ENCODE measurements around the gene EVA1A.

The EVA1A gene

DNA sequence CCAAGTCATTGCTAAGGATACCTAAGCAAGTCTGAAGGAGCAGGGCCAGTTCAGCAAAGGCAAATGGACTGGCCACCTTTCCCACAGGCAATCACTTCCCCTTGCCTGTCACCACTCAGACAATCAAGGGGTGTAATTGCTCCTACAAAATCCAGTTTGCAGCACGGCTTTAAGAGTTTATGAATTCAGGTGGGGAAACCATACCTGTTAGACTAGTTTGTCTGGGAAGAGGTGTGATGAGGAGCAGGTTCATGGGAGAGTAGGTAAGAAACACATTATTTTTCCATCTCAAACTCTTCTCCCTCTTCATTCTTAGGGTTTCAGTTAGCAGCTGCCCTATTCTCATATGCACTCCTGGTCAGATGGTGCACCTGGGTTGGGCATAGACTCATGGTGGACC lies 102.5 kb downstream of the EVA1A start:
- H4K20me1 ChIP-seq (ENCODE audit: insufficient read depth, low read length): no peaks in the 10 kb centered on the region
- H3K4me2 ChIP-seq (ENCODE audit: insufficient read depth, low read length): no peak overlapping the region
- H3K36me3 ChIP-seq (ENCODE audit: insufficient read depth, low read length): no peaks in the 10 kb centered on the region
- no peaks in the 10 kb centered on the region for H3K4me1 ChIP-seq (ENCODE audit: insufficient read depth, low read length)
- no peak overlapping the region for H3K4me3 ChIP-seq (ENCODE audit: low read depth in 1 of 2, low read length in 2 of 2)
- no peaks in the 10 kb centered on the region for H3K79me2 ChIP-seq (ENCODE audit: insufficient read depth, low read length)
- H3K27me3 ChIP-seq (ENCODE audit: insufficient read depth, low read length, poor library complexity): no peaks in the 10 kb centered on the region
- DNase-seq: no peak
- TF ChIP-seq EZH2 (IDR thresholded peaks at IDR 0.05; ENCODE audit: borderline replicate concordance, low read depth, low read length, severe bottlenecking): no peak
- TF ChIP-seq, protein P1, sequence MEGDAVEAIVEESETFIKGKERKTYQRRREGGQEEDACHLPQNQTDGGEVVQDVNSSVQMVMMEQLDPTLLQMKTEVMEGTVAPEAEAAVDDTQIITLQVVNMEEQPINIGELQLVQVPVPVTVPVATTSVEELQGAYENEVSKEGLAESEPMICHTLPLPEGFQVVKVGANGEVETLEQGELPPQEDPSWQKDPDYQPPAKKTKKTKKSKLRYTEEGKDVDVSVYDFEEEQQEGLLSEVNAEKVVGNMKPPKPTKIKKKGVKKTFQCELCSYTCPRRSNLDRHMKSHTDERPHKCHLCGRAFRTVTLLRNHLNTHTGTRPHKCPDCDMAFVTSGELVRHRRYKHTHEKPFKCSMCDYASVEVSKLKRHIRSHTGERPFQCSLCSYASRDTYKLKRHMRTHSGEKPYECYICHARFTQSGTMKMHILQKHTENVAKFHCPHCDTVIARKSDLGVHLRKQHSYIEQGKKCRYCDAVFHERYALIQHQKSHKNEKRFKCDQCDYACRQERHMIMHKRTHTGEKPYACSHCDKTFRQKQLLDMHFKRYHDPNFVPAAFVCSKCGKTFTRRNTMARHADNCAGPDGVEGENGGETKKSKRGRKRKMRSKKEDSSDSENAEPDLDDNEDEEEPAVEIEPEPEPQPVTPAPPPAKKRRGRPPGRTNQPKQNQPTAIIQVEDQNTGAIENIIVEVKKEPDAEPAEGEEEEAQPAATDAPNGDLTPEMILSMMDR (IDR thresholded peaks at IDR 0.05; ENCODE audit: borderline replicate concordance, extremely low read depth, low read length, poor library complexity, severe bottlenecking): no peak
- no peak overlapping the region for H2AFZ ChIP-seq (ENCODE audit: low read depth, low read length)
- ATAC-seq (ENCODE audit: insufficient read depth, low read depth): no peak
- no peaks in the 10 kb centered on the region for H3K9me3 ChIP-seq (ENCODE audit: insufficient read depth, low read length, severe bottlenecking)
- no peak overlapping the region for H3K9ac ChIP-seq (ENCODE audit: low read depth, low read length)
- no peak overlapping the region for H3K27ac ChIP-seq (ENCODE audit: low read length)

DNA sequence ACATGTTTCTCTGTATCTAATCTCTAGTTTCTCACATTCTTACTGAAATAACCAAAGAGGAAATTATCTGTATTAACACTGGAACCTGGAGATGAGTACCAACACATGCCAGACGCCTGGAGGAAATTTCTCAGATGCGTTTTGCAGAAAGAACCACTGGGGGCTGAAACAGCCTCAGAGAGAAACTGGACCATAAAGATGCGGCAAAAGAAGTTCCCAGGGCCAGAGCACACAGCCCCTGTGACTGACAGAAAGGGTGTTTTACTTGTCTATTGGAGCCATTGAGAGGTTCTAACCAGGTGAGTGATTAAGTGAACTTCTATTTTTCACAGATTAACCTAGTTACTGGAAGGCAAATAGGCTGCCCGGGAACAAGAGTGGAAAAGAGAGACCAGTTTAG lies 103.9 kb downstream of the EVA1A start:
- Histone ChIP-seq H3K36me3 (ENCODE audit: insufficient read depth, low read length) (no peaks in the 10 kb centered on the region), H2AFZ (ENCODE audit: low read depth, low read length) (no peak overlapping the region), H3K4me3 (ENCODE audit: low read depth in 1 of 2, low read length in 2 of 2) (no peak overlapping the region), H3K9me3 (ENCODE audit: insufficient read depth, low read length, severe bottlenecking) (no peaks in the 10 kb centered on the region), H3K4me2 (ENCODE audit: insufficient read depth, low read length) (no peak overlapping the region), H3K27ac (ENCODE audit: low read length) (no peak overlapping the region), H3K4me1 (ENCODE audit: insufficient read depth, low read length) (no peaks in the 10 kb centered on the region), H4K20me1 (ENCODE audit: insufficient read depth, low read length) (no peaks in the 10 kb centered on the region), H3K9ac (ENCODE audit: low read depth, low read length) (no peak overlapping the region), H3K79me2 (ENCODE audit: insufficient read depth, low read length) (no peaks in the 10 kb centered on the region), H3K27me3 (ENCODE audit: insufficient read depth, low read length, poor library complexity) (no peaks in the 10 kb centered on the region)
- no peak for DNase-seq
- no peak for ATAC-seq (ENCODE audit: insufficient read depth, low read depth)
- TF ChIP-seq EZH2 (IDR thresholded peaks at IDR 0.05; ENCODE audit: borderline replicate concordance, low read depth, low read length, severe bottlenecking): no peak
- TF ChIP-seq, protein P1 (IDR thresholded peaks at IDR 0.05; ENCODE audit: borderline replicate concordance, extremely low read depth, low read length, poor library complexity, severe bottlenecking): no peak

DNA sequence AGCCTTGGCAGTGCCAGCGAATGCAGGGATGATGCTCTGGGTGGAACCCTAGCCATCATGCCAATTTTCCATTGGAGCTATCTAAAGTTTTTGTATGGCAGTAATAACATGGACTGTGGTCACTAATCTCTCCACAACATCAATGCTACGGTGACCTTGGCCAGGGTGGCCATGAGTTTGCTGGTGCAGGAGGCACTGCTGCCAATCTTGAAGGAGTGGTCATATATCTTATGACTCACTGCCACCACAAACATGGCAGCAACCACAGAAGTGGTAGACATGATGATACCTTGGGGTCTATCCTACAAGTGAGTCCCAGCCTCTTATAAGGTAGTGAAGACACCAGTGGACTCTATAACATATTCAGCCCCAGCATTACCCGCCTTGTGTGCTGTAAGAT lies 104.6 kb downstream of the EVA1A start:
- Histone ChIP-seq H3K4me3 (ENCODE audit: low read depth in 1 of 2, low read length in 2 of 2) (no peak overlapping the region), H2AFZ (ENCODE audit: low read depth, low read length) (no peak overlapping the region), H3K27ac (ENCODE audit: low read length) (no peak overlapping the region), H4K20me1 (ENCODE audit: insufficient read depth, low read length) (no peaks in the 10 kb centered on the region), H3K9ac (ENCODE audit: low read depth, low read length) (no peak overlapping the region), H3K79me2 (ENCODE audit: insufficient read depth, low read length) (no peaks in the 10 kb centered on the region), H3K9me3 (ENCODE audit: insufficient read depth, low read length, severe bottlenecking) (no peaks in the 10 kb centered on the region), H3K36me3 (ENCODE audit: insufficient read depth, low read length) (no peaks in the 10 kb centered on the region), H3K4me2 (ENCODE audit: insufficient read depth, low read length) (no peak overlapping the region), H3K27me3 (ENCODE audit: insufficient read depth, low read length, poor library complexity) (no peaks in the 10 kb centered on the region), H3K4me1 (ENCODE audit: insufficient read depth, low read length) (no peaks in the 10 kb centered on the region)
- TF ChIP-seq, protein P1 (IDR thresholded peaks at IDR 0.05; ENCODE audit: borderline replicate concordance, extremely low read depth, low read length, poor library complexity, severe bottlenecking): no peak
- ATAC-seq (ENCODE audit: insufficient read depth, low read depth) (no peak), DNase-seq (no peak)

DNA sequence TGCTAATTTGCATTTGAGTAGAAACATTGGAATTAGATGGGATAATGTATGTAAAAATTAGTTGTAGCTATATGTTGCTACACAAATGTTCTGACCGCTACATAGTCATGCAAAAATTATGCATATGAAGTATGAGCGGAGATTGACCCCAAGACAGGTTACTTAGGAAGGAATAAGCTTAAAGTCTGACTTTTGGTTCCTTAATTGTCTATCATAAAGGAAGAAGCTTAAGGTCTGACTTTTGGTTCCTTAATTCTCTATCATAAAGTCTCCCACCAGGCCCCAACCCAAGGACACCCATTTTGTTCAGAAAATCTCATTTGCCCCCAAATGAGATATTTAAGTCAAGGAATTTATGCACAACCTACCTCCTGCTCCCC lies 106.5 kb downstream of the EVA1A start:
- Histone ChIP-seq H3K4me2 (ENCODE audit: insufficient read depth, low read length) (no peak overlapping the region), H3K4me3 (ENCODE audit: low read depth in 1 of 2, low read length in 2 of 2) (no peak overlapping the region), H3K9me3 (ENCODE audit: insufficient read depth, low read length, severe bottlenecking) (peaks cover 3% of the 10 kb centered on the region), H3K79me2 (ENCODE audit: insufficient read depth, low read length) (no peaks in the 10 kb centered on the region), H3K9ac (ENCODE audit: low read depth, low read length) (no peak overlapping the region), H3K4me1 (ENCODE audit: insufficient read depth, low read length) (no peaks in the 10 kb centered on the region), H3K27me3 (ENCODE audit: insufficient read depth, low read length, poor library complexity) (no peaks in the 10 kb centered on the region), H4K20me1 (ENCODE audit: insufficient read depth, low read length) (no peaks in the 10 kb centered on the region), H3K36me3 (ENCODE audit: insufficient read depth, low read length) (no peaks in the 10 kb centered on the region), H3K27ac (ENCODE audit: low read length) (no peak overlapping the region), H2AFZ (ENCODE audit: low read depth, low read length) (no peak overlapping the region)
- TF ChIP-seq EZH2 (IDR thresholded peaks at IDR 0.05; ENCODE audit: borderline replicate concordance, low read depth, low read length, severe bottlenecking): no peak
- TF ChIP-seq, protein P1 (IDR thresholded peaks at IDR 0.05; ENCODE audit: borderline replicate concordance, extremely low read depth, low read length, poor library complexity, severe bottlenecking): no peak
- DNase-seq (no peak), ATAC-seq (ENCODE audit: insufficient read depth, low read depth) (no peak)
